Gastrocnemius medialis (tissue), 4 donors: ENCODE results near the gene RASAL2.

Source experiments
- CTCF ChIP-seq, 5 experiments: fragments of 450-650 bp in 3 of 5; fragments of 200-600 bp in 2 of 5; sonication (generic) in 2 of 5; IDR thresholded peaks in 4 of 5; conservative IDR thresholded peaks in 1 of 5; 1 replicate in 4 of 5; 2 replicates in 1 of 5; pipeline ENCODE4 v1.5.1; 2016 to 2019; ENCODE audit warnings: antibody characterized with exemption in 5 of 5, mild to moderate bottlenecking in 3 of 5, moderate library complexity in 3 of 5
- POLR2A ChIP-seq, 2 donors: fragments of 450-650 bp; IDR thresholded peaks; one replicate each; pipeline ENCODE4 v1.6.1; 2017; ENCODE audit warnings: antibody characterized with exemption in 2 of 2, mild to moderate bottlenecking in 2 of 2, moderate library complexity in 2 of 2

DNA sequence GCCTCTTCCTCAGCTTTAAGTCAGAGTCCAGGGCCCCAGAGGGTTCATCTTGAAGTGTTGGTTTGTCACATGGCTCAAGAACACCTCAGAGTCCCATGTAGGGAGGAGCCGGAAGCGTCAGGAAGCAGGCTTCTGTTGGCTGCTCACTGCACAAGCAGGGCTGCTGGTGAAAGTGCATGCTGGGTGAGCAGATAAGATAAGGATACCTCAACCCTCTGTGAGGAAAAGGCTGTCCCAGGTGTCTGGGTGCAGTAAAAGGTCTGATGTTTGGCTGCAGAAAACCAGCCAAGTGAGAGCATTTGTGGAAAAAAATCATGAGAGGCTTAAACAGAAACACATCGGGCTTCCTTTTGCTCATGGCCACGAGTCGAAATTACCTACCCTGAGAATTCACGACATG, 412.8 kb downstream of the RASAL2 start:
- TF ChIP-seq CTCF (IDR thresholded peaks at IDR 0.05 in 4 of 5, conservative IDR thresholded peaks at IDR 0.05 in 1 of 5) (no peak), POLR2A (IDR thresholded peaks at IDR 0.05) (no peak)
